T-helper 1 cell treated with Interleukin-12 subunit alpha and Interleukin-12 subunit beta and Interleukin-4 antibody, amounts not matched to agents 30 ng/mL and 1 ng/mL, for 36 hours (primary cell): ENCODE results near the gene IFI6. TPM values are rescaled to one million over a fixed set of nuclear protein-coding genes. Genes with fewer than 3 reads are reported as not detected.
"Not testable (repeated sequence)": the region's sequence is repeated elsewhere in the genome, so short reads cannot be mapped to it uniquely, and the experiment has no call there.

Experiments
- intact Hi-C: fragments of 100-400 bp; cut with micrococcal nuclease; formaldehyde crosslinking; loops from one replicate; pipeline ENCODE4 v1.15.1; 2024
- total RNA-seq: library from RNA; stranded (reverse); gene quantifications from 2 replicates; pipeline ENCODE4 v1.2.3, GENCODE V29; 2022

IFI6 gene
- total RNA-seq, result 267 and 279 TPM in 2 replicates

- intact Hi-C loops, result loop anchor here (1.0 to 5.0 kb wide), 8 partner anchors 9 to 975 kb away; partner anchors contain the start of genes FAM76A, PPP1R8, RNU11 and SLC9A1
These were observed at the start of gene IFI6 for GRCh38 chr1:27671964-27672749. IFI6 (minus strand) TSS chr1:27672192; CDS start chr1:27669314, 2,878 bp downstream.

GRCh38 chr1:27719286-27720251, 47.6 kb upstream of the IFI6 start:
- intact Hi-C loops, result loop anchor here (1.0 to 5.0 kb wide), 2 partner anchors 50 to 97 kb away; no protein-coding TSS in a partner anchor

- intact Hi-C loops, result loop anchor here (5.0 kb wide), 1 partner anchor 94 kb away; no protein-coding TSS in a partner anchor
These were observed 44.4 kb upstream of the IFI6 start for GRCh38 chr1:27716262-27716895.

GRCh38 chr1:27713869-27714513, 42.0 kb upstream of the IFI6 start:
- intact Hi-C loops, result no loop called here

- intact Hi-C loops, result no loop called here
These were observed 41.2 kb upstream of the IFI6 start for GRCh38 chr1:27713139-27713725.

GRCh38 chr1:27710574-27710973, 38.6 kb upstream of the IFI6 start:
- intact Hi-C loops, result no loop called here

- intact Hi-C loops, result no loop called here
These were observed 33.6 kb upstream of the IFI6 start for GRCh38 chr1:27705545-27705944.

- intact Hi-C loops, result no loop called here
These were observed 33.0 kb upstream of the IFI6 start for GRCh38 chr1:27704958-27705357.

- intact Hi-C loops, result not testable (repeated sequence)
These were observed 24.8 kb upstream of the IFI6 start for GRCh38 chr1:27696835-27697234.

- intact Hi-C loops, result no loop called here
These were observed 18.2 kb upstream of the IFI6 start for GRCh38 chr1:27690183-27690582.

- intact Hi-C loops, result no loop called here
These were observed 17.6 kb upstream of the IFI6 start for GRCh38 chr1:27689423-27690173.

- intact Hi-C loops, result no loop called here
These were observed 15.9 kb upstream of the IFI6 start for GRCh38 chr1:27687906-27688305.

GRCh38 chr1:27686223-27686990, 14.4 kb upstream of the IFI6 start:
- intact Hi-C loops, result no loop called here

- intact Hi-C loops, result no loop called here
These were observed 12.2 kb upstream of the IFI6 start for GRCh38 chr1:27684176-27684575.

GRCh38 chr1:27682351-27682944, 10.5 kb upstream of the IFI6 start:
- intact Hi-C loops, result no loop called here

- intact Hi-C loops, result not testable (repeated sequence)
These were observed 9.6 kb upstream of the IFI6 start for GRCh38 chr1:27681580-27681979.

- intact Hi-C loops, result not testable (repeated sequence)
These were observed 8.3 kb upstream of the IFI6 start for GRCh38 chr1:27680225-27680791.

GRCh38 chr1:27678747-27679146, 6.8 kb upstream of the IFI6 start:
- intact Hi-C loops, result no loop called here
